Gastroesophageal sphincter (tissue), 4 donors: Measurements from ENCODE around the gene BABAM1. TPM values are rescaled to one million over a fixed set of nuclear protein-coding genes. Genes with fewer than 3 reads are reported as not detected.

Experiments used
- ATAC-seq: fragments of 150-250 bp; one replicate; pipeline ENCODE4 v1.9.1; 2016; ENCODE audit warnings: mild to moderate bottlenecking, moderate library complexity
- H3K27ac ChIP-seq, 4 donors: fragments of 200-600 bp; sonication (generic) in 3 of 4; 1 replicate in 3 of 4; 2 replicates in 1 of 4; pipeline ENCODE4 v1.5.1; 2016 to 2019
- H3K27me3 ChIP-seq: fragments of 200-600 bp; sonication (generic); one replicate; pipeline ENCODE4 v1.5.1; 2019
- H3K36me3 ChIP-seq, 2 donors: fragments of 200-600 bp; sonication (generic); one replicate each; pipeline ENCODE4 v1.5.1; 2019; ENCODE audit warnings: control low read depth in 1 of 2
- H3K4me1 ChIP-seq, 3 donors: fragments of 200-600 bp; sonication (generic); 1 replicate in 2 of 3; 2 replicates in 1 of 3; pipeline ENCODE4 v1.5.1; 2016 to 2019; ENCODE audit warnings: control low read depth in 2 of 3
- H3K4me3 ChIP-seq, 2 donors: fragments of 200-600 bp; sonication (generic); one replicate each; pipeline ENCODE4 v1.5.1; 2019; ENCODE audit warnings: mild to moderate bottlenecking in 1 of 2, moderate library complexity in 1 of 2
- H3K9me3 ChIP-seq, 3 donors: fragments of 200-600 bp; sonication (generic); one replicate each; pipeline ENCODE4 v1.5.1; 2017 to 2019; ENCODE audit warnings: control low read depth in 2 of 3
- EP300 ChIP-seq: sonication (generic); formaldehyde crosslinking; IDR thresholded peaks from one replicate; pipeline ENCODE4 v1.6.1; 2017; ENCODE audit warnings: antibody characterized with exemption, mild to moderate bottlenecking
- POLR2A ChIP-seq, 2 donors: fragments of 450-650 bp; IDR thresholded peaks; one replicate each; pipeline ENCODE4 v1.6.1; 2017; ENCODE audit warnings: antibody characterized with exemption in 2 of 2, mild to moderate bottlenecking in 2 of 2, moderate library complexity in 1 of 2
- POLR2AphosphoS5 ChIP-seq: sonication (generic); formaldehyde crosslinking; IDR thresholded peaks from one replicate; pipeline ENCODE4 v1.6.1; 2017; ENCODE audit warnings: antibody characterized with exemption
- WGBS, 2 donors: methylation state at CpG; one replicate each; pipeline ENCODE4 v1.1.5; 2018; ENCODE audit warnings: low coverage in 1 of 2; 5-methylcytosine and 5-hydroxymethylcytosine counted together
- total RNA-seq, 4 donors: library from RNA; depleted of rRNA; stranded (reverse); fragments of >200 nt; gene quantifications; one replicate each; pipeline ENCODE4 v1.1.0, GENCODE V29; 2016
- TF ChIP-seq, protein P1 (sequence below), 4 experiments: fragments of 200-600 bp in 2 of 4; fragments of 450-650 bp in 2 of 4; sonication (generic) in 1 of 4; IDR thresholded peaks; one replicate each; pipeline ENCODE4 v1.5.1; 2017 to 2019; ENCODE audit warnings: antibody characterized with exemption in 4 of 4, mild to moderate bottlenecking in 2 of 4, moderate library complexity in 2 of 4

BABAM1 gene
- 10 to 100 TPM; 62.6 to 91.8 (median 81.9) TPM for total RNA-seq

DNA sequence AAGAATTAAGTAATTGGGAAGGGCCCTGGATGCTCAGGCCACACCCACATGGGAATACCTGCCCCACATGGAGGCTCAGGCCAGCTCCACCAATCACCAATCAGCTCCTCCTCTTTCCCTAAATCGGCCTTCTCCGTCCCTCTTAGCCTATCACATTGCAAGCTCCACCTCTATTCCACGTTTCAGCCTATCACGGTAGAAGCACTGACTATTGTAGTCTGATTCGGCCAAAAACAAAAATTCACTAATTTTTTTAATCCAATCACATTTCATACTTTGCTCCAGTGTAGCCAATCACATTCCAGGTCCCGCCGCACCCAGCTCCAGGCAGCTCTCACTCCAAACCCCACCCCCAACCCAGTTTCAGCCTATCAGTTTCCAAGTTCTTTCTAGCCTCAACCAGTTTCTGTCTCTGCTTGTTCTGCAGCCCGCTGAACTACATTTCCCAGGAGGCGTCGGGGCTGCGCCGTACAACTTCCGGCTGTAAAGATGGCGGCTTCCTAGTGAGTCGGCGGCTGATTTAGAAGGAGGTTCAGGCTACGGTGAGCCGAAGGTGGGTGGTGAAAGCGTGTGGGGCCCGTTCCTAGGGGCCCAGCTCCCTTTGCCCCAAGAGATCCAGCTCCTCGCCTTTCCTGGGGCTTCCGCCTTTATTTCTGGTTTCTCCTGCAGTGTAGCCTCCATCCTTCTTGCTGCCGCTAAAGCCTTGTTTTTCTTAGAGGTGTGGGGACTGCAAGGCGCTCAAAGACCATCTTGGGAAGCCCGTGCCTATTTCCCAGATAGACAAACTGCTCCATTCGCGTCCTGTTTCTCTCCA is at the start of gene BABAM1:
BABAM1 (plus strand) TSS at position 469 of the 814 bp plus-strand sequence. CDS start 1,364 bp downstream, outside the sequence.
- Histone ChIP-seq H3K27ac (peak within 1 kb of the TSS; percentile 54 to 84 (median 75)), H3K27me3 (no peaks in the 10 kb centered on the region), H3K4me1 (peaks cover 3 to 15% (median 8%) of the 10 kb centered on the region in 3 donors), H3K4me3 (peak within 1 kb of the TSS; percentile 68 to 73), H3K36me3 (peaks cover 0 to 37% of the 10 kb centered on the region in 2 donors), H3K9me3 (no peaks in the 10 kb centered on the region)
- 0% methylated on average over 10 to 18 of the region's 27 CpGs for WGBS, 2 donors
- TF ChIP-seq, protein P1, sequence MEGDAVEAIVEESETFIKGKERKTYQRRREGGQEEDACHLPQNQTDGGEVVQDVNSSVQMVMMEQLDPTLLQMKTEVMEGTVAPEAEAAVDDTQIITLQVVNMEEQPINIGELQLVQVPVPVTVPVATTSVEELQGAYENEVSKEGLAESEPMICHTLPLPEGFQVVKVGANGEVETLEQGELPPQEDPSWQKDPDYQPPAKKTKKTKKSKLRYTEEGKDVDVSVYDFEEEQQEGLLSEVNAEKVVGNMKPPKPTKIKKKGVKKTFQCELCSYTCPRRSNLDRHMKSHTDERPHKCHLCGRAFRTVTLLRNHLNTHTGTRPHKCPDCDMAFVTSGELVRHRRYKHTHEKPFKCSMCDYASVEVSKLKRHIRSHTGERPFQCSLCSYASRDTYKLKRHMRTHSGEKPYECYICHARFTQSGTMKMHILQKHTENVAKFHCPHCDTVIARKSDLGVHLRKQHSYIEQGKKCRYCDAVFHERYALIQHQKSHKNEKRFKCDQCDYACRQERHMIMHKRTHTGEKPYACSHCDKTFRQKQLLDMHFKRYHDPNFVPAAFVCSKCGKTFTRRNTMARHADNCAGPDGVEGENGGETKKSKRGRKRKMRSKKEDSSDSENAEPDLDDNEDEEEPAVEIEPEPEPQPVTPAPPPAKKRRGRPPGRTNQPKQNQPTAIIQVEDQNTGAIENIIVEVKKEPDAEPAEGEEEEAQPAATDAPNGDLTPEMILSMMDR (IDR thresholded peaks at IDR 0.05), result no peak
- TF ChIP-seq POLR2AphosphoS5 (peak; percentile 59), POLR2A (IDR thresholded peaks at IDR 0.05) (peak in 1 of 2 donors; percentile 24)
- ATAC-seq, result peak; percentile 99

DNA sequence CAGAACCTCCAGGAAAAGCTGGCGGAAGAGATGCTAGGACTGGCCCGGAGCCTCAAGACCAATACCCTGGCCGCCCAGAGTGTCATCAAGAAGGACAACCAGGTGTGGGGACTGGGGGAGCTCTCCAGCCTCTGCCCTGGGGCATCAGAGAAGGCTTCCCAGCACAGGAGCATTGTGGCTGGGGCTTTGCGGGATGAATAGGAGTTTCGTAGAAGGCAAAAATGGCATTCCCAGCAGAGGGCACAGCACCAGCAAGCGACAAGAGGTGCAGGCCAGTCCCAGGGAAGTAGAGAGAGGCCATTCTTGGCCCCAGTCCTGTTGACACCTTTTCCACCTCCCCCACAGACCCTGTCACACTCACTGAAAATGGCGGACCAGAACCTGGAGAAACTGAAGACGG is 48.0 kb upstream of the BABAM1 start:
- no peak for TF ChIP-seq POLR2AphosphoS5
- no peak for TF ChIP-seq EP300
- TF ChIP-seq POLR2A (IDR thresholded peaks at IDR 0.05), result no peak
- TF ChIP-seq, protein P1 (IDR thresholded peaks at IDR 0.05), result no peak
- Histone ChIP-seq H3K27me3 (no peaks in the 10 kb centered on the region), H3K4me1 (peaks cover 0 to 20% (median 14%) of the 10 kb centered on the region in 3 donors), H3K4me3 (no peak overlapping the region), H3K9me3 (no peaks in the 10 kb centered on the region), H3K36me3 (peaks cover 0 to 33% of the 10 kb centered on the region in 2 donors), H3K27ac (no peak overlapping the region)
- no peak for ATAC-seq
- 89% methylated on average over 4 of the region's 8 CpGs; no CpG with 5 or more reads in 1 of the 2 donors for WGBS, 2 donors

DNA sequence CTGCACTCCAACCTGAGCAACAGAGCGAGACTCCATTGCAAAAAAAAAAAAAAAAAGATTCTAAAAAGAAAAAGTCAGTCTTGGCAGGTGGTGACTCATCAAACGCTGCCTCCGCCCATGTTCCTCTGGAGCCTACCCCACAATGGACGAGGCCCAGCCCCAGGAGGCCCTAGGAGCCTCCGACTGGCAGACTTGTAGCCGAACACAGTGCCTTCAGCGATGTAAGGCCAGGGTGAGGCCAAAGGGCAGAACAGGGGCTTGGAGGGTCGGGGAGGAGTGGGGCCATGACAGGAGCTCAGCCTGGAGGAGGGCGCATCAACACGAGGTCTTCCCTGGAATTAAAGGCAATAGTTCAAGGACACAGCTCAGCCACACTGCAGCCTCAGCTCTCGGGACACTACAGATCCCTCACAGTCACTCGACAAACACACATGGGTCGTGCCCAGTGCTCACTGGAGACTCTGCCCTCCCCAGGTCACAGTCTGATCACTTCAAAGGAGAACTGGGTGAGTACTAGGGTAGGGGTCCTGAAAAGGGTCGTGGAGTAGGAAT is 47.0 kb upstream of the BABAM1 start:
- peak; percentile 32 for ATAC-seq
- WGBS, 2 donors, result 0 to 31% methylated on average over 5 to 10 of the region's 14 CpGs

DNA sequence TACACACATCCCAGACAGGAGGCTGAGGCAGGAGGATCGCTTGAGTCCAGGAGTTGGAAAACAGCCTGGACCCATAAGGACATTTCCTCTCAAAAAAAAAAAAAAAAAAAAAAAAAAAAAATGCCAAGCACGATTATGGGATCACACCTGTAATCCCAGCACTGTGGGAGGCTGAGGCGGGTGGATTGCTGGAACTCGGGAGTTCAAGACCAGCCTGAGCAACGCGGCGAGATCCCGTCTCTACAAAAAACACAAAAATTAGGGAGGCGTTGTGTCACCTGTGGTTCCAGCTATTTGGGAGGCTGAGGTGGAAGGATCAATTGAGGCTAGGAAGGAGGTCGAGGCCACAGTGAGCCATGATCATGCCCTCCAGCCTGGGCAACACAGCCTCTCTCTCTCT is 42.2 kb upstream of the BABAM1 start:
- peaks cover 0 to 22% of the 10 kb centered on the region in 2 donors for H3K36me3 ChIP-seq
- TF ChIP-seq POLR2A (IDR thresholded peaks at IDR 0.05) (no peak), POLR2AphosphoS5 (no peak), EP300 (no peak)
- TF ChIP-seq, protein P1 (IDR thresholded peaks at IDR 0.05), result no peak
- H3K4me1 ChIP-seq, result peaks cover 0 to 29% (median 13%) of the 10 kb centered on the region in 3 donors
- WGBS, 2 donors, result 77 to 95% methylated on average over 4 to 10 of the region's 10 CpGs
- no peak for ATAC-seq
- H3K27me3 ChIP-seq, result no peaks in the 10 kb centered on the region
- H3K4me3 ChIP-seq, result peak overlapping the region in 1 of 2 donors; percentile 79
- no peak overlapping the region for H3K27ac ChIP-seq
- no peaks in the 10 kb centered on the region for H3K9me3 ChIP-seq

More for the DNA sequence above, 47.0 kb upstream of the BABAM1 start:
- H3K27ac ChIP-seq, result peak overlapping the region in 1 of 4 donors; percentile 37
- H3K27me3 ChIP-seq, result no peaks in the 10 kb centered on the region
- peaks cover 0 to 33% of the 10 kb centered on the region in 2 donors for H3K36me3 ChIP-seq
- TF ChIP-seq POLR2AphosphoS5, result no peak
- TF ChIP-seq POLR2A (IDR thresholded peaks at IDR 0.05), result no peak
- TF ChIP-seq, protein P1 (IDR thresholded peaks at IDR 0.05), result no peak
- no peak for TF ChIP-seq EP300
- H3K9me3 ChIP-seq, result no peaks in the 10 kb centered on the region
- no peak overlapping the region for H3K4me3 ChIP-seq
- peaks cover 0 to 14% (median 11%) of the 10 kb centered on the region in 3 donors for H3K4me1 ChIP-seq
